Measurements from ENCODE around the gene AZU1. TPM values are rescaled to one million over a fixed set of nuclear protein-coding genes. Genes with fewer than 3 reads are reported as not detected.
A peak's percentile ranks its signal among the peaks of the same experiment; 100 is the strongest.

AZU1 gene
- total RNA-seq, 1 experiment from 2014 or later = not detected

GRCh38 chr19:850221-850978, 22.8 kb downstream of the AZU1 start:
- peaks cover 14% of the 10 kb centered on the region for H3K4me1 Mint-ChIP-seq (ENCODE audit: insufficient read depth, unreplicated experiment)
- H3K36me3 Mint-ChIP-seq (ENCODE audit: insufficient read depth, unreplicated experiment) = no peaks in the 10 kb centered on the region
- ChIA-PET POLR2A (interaction anchor here (0.6 to 1.5 kb wide), 8 partner anchors 13 to 169 kb away, joined by 3 to 6 read pairs (median 3); partner anchors contain the start of genes PTBP1, RNU6-9 and WDR18), CTCF (interaction anchor here (0.5 to 1.1 kb wide), 5 partner anchors 43 to 81 kb away, joined by 3 to 5 read pairs (median 3); no protein-coding TSS in a partner anchor)
- no peak overlapping the region for H3K27ac Mint-ChIP-seq (ENCODE audit: low read depth, unreplicated experiment)
- DNase-seq (ENCODE audit: unreplicated experiment) = peak; percentile 94
- no TSS peak for BruUV-seq (replicated peaks)
- TF ChIP-seq, protein P1, sequence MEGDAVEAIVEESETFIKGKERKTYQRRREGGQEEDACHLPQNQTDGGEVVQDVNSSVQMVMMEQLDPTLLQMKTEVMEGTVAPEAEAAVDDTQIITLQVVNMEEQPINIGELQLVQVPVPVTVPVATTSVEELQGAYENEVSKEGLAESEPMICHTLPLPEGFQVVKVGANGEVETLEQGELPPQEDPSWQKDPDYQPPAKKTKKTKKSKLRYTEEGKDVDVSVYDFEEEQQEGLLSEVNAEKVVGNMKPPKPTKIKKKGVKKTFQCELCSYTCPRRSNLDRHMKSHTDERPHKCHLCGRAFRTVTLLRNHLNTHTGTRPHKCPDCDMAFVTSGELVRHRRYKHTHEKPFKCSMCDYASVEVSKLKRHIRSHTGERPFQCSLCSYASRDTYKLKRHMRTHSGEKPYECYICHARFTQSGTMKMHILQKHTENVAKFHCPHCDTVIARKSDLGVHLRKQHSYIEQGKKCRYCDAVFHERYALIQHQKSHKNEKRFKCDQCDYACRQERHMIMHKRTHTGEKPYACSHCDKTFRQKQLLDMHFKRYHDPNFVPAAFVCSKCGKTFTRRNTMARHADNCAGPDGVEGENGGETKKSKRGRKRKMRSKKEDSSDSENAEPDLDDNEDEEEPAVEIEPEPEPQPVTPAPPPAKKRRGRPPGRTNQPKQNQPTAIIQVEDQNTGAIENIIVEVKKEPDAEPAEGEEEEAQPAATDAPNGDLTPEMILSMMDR (IDR thresholded peaks at IDR 0.05; ENCODE audit: unreplicated experiment) = no peak
- H3K27me3 Mint-ChIP-seq (ENCODE audit: insufficient read depth, unreplicated experiment) = peaks cover 12% of the 10 kb centered on the region
- H3K9me3 Mint-ChIP-seq (ENCODE audit: unreplicated experiment) = no peaks in the 10 kb centered on the region
- peak overlapping the region; percentile 46 for H3K4me3 Mint-ChIP-seq (ENCODE audit: unreplicated experiment)
- intact Hi-C loops (cut with micrococcal nuclease) = loop anchor here (10.0 kb wide), 1 partner anchor 134 kb away; the partner anchor contains the start of gene WDR18

DNA sequence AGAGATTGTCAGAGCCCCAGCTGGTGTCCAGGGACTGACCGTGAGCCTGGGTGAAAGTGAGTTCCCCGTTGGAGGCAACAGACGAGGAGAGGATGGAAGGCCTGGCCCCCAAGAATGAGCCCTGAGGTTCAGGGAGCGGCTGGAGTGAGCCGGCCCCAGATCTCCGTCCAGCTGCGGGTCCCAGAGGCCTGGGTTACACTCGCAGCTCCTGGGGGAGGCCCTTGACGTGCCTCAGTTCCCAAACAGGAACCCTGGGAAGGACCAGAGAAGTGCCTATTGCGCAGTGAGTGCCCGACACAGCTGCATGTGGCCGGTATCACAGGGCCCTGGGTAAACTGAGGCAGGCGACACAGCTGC, 23.3 kb downstream of the AZU1 start:
- no peak overlapping the region for H3K27ac Mint-ChIP-seq (ENCODE audit: low read depth, unreplicated experiment)
- peaks cover 12% of the 10 kb centered on the region for H3K27me3 Mint-ChIP-seq (ENCODE audit: insufficient read depth, unreplicated experiment)
- BruUV-seq (replicated peaks) = no TSS peak
- POLR2A ChIA-PET = interaction anchor here (0.6 to 1.5 kb wide), 5 partner anchors 43 to 133 kb away, joined by 3 to 6 read pairs (median 3); partner anchors contain the start of genes PTBP1, RNU6-9 and WDR18
- DNase-seq (ENCODE audit: unreplicated experiment) = no peak
- TF ChIP-seq, protein P1 (IDR thresholded peaks at IDR 0.05; ENCODE audit: unreplicated experiment) = no peak
- intact Hi-C loops (cut with micrococcal nuclease) = loop anchor here (10.0 kb wide), 1 partner anchor 134 kb away; the partner anchor contains the start of gene WDR18
- H3K36me3 Mint-ChIP-seq (ENCODE audit: insufficient read depth, unreplicated experiment) = no peaks in the 10 kb centered on the region
- H3K4me3 Mint-ChIP-seq (ENCODE audit: unreplicated experiment) = peak overlapping the region; percentile 46
- CTCF ChIA-PET = interaction anchor here (0.5 to 0.8 kb wide), 3 partner anchors 43 to 80 kb away, joined by 3 to 5 read pairs (median 3); no protein-coding TSS in a partner anchor
- H3K4me1 Mint-ChIP-seq (ENCODE audit: insufficient read depth, unreplicated experiment) = peaks cover 14% of the 10 kb centered on the region
- H3K9me3 Mint-ChIP-seq (ENCODE audit: unreplicated experiment) = no peaks in the 10 kb centered on the region

- CTCF ChIA-PET = no interaction called here
- TF ChIP-seq, protein P1 (IDR thresholded peaks at IDR 0.05; ENCODE audit: unreplicated experiment) = no peak
- Mint-ChIP-seq H3K9me3 (ENCODE audit: unreplicated experiment) (no peaks in the 10 kb centered on the region), H3K27me3 (ENCODE audit: insufficient read depth, unreplicated experiment) (peaks cover 5% of the 10 kb centered on the region), H3K36me3 (ENCODE audit: insufficient read depth, unreplicated experiment) (no peaks in the 10 kb centered on the region), H3K27ac (ENCODE audit: low read depth, unreplicated experiment) (no peak within 1 kb of the TSS), H3K4me1 (ENCODE audit: insufficient read depth, unreplicated experiment) (peaks cover 10% of the 10 kb centered on the region), H3K4me3 (ENCODE audit: unreplicated experiment) (no peak within 1 kb of the TSS)
- no peak for DNase-seq (ENCODE audit: unreplicated experiment)
- BruUV-seq (replicated peaks) = no TSS peak
- POLR2A ChIA-PET = no interaction called here
- intact Hi-C loops (cut with micrococcal nuclease) = loop anchor here (10.0 kb wide), 1 partner anchor 132 kb away; the partner anchor contains the start of gene WDR18
Observed at GRCh38 chr19:852136-853013, 24.7 kb downstream of the AZU1 start, which contains the start of gene ELANE. Gene ELANE, plus strand, starts transcription at chr19:852303. Its CDS starts 26 bp downstream, at chr19:852329.

Data from MCF 10A (cell line).